ENCODE results near the gene NPR1. TPM values are rescaled to one million over a fixed set of nuclear protein-coding genes. Genes with fewer than 3 reads are reported as not detected.

NPR1 gene
- total and polyA plus RNA-seq, 2 of the 4 experiments (the other 2 are of a cell fraction) = 0.02 TPM; not detected in 1

DNA sequence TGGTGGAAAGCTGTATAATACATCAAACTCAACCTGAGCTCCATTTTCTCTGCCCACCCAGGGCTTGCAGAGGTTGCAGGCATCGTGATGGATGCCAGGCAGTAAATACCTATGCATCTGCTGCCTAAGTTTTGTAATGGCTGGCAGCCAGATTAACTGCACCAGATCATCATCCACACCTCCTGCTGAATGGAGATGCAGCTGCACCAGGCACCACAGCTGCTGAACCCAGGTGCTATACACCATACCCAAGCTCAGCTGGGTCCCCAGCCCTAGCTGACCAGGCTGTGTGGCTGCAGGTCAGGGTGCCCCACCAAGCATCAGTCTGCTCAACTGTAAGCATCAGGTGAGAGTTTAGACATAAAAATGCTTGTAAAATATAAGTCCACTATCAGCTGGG lies 26.7 kb upstream of the NPR1 start:
- no peak overlapping the region; the same call in 1 of the 2 replicates for H2BK20ac ChIP-seq (ENCODE audit: low read depth, low read length)
- H3K14ac ChIP-seq (replicated peaks; ENCODE audit: low read depth, low read length) = no peak overlapping the region
- no peaks in the 10 kb centered on the region for H3K9me3 ChIP-seq (ENCODE audit: control insufficient read depth, insufficient read depth, low read length)
- H3K9me1 ChIP-seq (ENCODE audit: insufficient read depth, low read length) = peaks cover 10% of the 10 kb centered on the region
- H4K20me1 ChIP-seq (ENCODE audit: insufficient read depth, low read length) = no peaks in the 10 kb centered on the region
- WGBS, 2 experiments (ENCODE audit: extremely low coverage in 2 of 2, insufficient read length in 1 of 2) = no CpG with 5 or more reads among the region's 1 CpG
- no peak overlapping the region for H3K56ac ChIP-seq (ENCODE audit: extremely low read depth, insufficient read depth, low read length)
- H4K8ac ChIP-seq (ENCODE audit: low read depth in 2 of 2, low read length in 2 of 2) = no peak overlapping the region
- H4K5ac ChIP-seq (ENCODE audit: low read depth, low read length) = no peak overlapping the region
- H2BK15ac ChIP-seq (ENCODE audit: low read depth, low read length) = no peak overlapping the region
- H3K79me1 ChIP-seq (ENCODE audit: low read depth in 1 of 2, low read length in 2 of 2) = no peaks in the 10 kb centered on the region; a peak in 1 of 4 replicates
- ATAC-seq (ENCODE audit: low read depth) (no peak), DNase-seq (no peak)
- no peak overlapping the region for H3K4me3 ChIP-seq (ENCODE audit: insufficient read depth, low read depth, low read length)
- no peak overlapping the region for H4K91ac ChIP-seq (ENCODE audit: insufficient read depth, low read depth, low read length)
- no peak overlapping the region for H2AFZ ChIP-seq (replicated peaks; ENCODE audit: low read length, poor library complexity)
- no peak overlapping the region for H2AK5ac ChIP-seq (ENCODE audit: low read depth, low read length)
- H2BK5ac ChIP-seq (ENCODE audit: low read depth, low read length, poor library complexity, severe bottlenecking) = no peak overlapping the region
- no peaks in the 10 kb centered on the region for H3K27me3 ChIP-seq (ENCODE audit: control insufficient read depth, insufficient read depth, low read length)
- no peak overlapping the region for H2AK9ac ChIP-seq (replicated peaks; ENCODE audit: low read depth, low read length, poor library complexity)
- no peak overlapping the region for H3K27ac ChIP-seq (ENCODE audit: insufficient read depth, low read length)
- in situ Hi-C loops (cut with MboI; ENCODE audit: low sequenced_read_pairs) (no loop called here), dilution Hi-C loops (cut with HindIII; ENCODE audit: low sequenced_read_pairs, unreplicated experiment) (no loop called here), intact Hi-C loops (cut with micrococcal nuclease) (loop anchor here (1.0 kb wide), 1 partner anchor 79 kb away; no protein-coding TSS in a partner anchor)
- no peak overlapping the region for H3K4me2 ChIP-seq (ENCODE audit: low read depth, low read length)
- ChIA-PET CTCF (no interaction called here), POLR2A (ENCODE audit: unreplicated experiment) (interaction anchor here (0.6 kb wide), 1 partner anchor 17 kb away, joined by 4 read pairs; no protein-coding TSS in a partner anchor)
- H3K9ac ChIP-seq (ENCODE audit: low read depth, low read length) = no peak overlapping the region
- no peak overlapping the region for H3K18ac ChIP-seq (ENCODE audit: low read depth, low read length)
- peaks cover 7% of the 10 kb centered on the region for H3K4me1 ChIP-seq (ENCODE audit: control insufficient read depth, insufficient read depth, low read length)
- 0 out of 2 replicates have a peak, but pooled peaks cover 3% of the 10 kb centered on the region for H3K36me3 ChIP-seq (ENCODE audit: control insufficient read depth, insufficient read depth, low read length)
- BruUV-seq (replicated peaks) = no TSS peak
- no peak overlapping the region for H2BK120ac ChIP-seq (ENCODE audit: low read depth, low read length)
- H3K23ac ChIP-seq (ENCODE audit: low read depth, low read length) = no peak overlapping the region
- no peak overlapping the region for H3K4ac ChIP-seq (ENCODE audit: low read depth, low read length)
- TF ChIP-seq MAFK (IDR thresholded peaks at IDR 0.05; ENCODE audit: low read depth, low read length) (no peak), CHD1 (IDR thresholded peaks at IDR 0.05; ENCODE audit: low read depth, low read length) (no peak), MXI1 (IDR thresholded peaks at IDR 0.05; ENCODE audit: borderline replicate concordance, low read depth, low read length) (no peak), CEBPB (IDR thresholded peaks at IDR 0.05; ENCODE audit: low read depth, low read length) (no peak), BHLHE40 (IDR thresholded peaks at IDR 0.05; ENCODE audit: low read depth, low read length) (no peak), FOS (IDR thresholded peaks at IDR 0.05; ENCODE audit: low read depth, low read length) (no peak), RCOR1 (IDR thresholded peaks at IDR 0.05; ENCODE audit: insufficient replicate concordance, low read length) (no peak)
- TF ChIP-seq, protein P1, sequence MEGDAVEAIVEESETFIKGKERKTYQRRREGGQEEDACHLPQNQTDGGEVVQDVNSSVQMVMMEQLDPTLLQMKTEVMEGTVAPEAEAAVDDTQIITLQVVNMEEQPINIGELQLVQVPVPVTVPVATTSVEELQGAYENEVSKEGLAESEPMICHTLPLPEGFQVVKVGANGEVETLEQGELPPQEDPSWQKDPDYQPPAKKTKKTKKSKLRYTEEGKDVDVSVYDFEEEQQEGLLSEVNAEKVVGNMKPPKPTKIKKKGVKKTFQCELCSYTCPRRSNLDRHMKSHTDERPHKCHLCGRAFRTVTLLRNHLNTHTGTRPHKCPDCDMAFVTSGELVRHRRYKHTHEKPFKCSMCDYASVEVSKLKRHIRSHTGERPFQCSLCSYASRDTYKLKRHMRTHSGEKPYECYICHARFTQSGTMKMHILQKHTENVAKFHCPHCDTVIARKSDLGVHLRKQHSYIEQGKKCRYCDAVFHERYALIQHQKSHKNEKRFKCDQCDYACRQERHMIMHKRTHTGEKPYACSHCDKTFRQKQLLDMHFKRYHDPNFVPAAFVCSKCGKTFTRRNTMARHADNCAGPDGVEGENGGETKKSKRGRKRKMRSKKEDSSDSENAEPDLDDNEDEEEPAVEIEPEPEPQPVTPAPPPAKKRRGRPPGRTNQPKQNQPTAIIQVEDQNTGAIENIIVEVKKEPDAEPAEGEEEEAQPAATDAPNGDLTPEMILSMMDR (conservative IDR thresholded peaks at IDR 0.05; ENCODE audit: low read depth, low read length) = no peak
